Endothelial cell of umbilical vein (primary cell): ENCODE results near the gene BABAM2. TPM values are rescaled to one million over a fixed set of nuclear protein-coding genes. Genes with fewer than 3 reads are reported as not detected.

ENCODE experiments used
- BruUV-seq: library from RNA; stranded (reverse); fragments of 400-500 nt; replicated peaks from 2 replicates; lab custom pipeline; 2021; lab: Mats Ljungman, UMichigan
- CTCF ChIA-PET: fragments of 300-600, 350-600 bp; sonication (Branson Sonifier 250); formaldehyde crosslinking; loops from one replicate; lab custom pipeline; 2021; ENCODE audit warnings: antibody characterized with exemption, inconsistent platforms; lab: Charles Lee
- POLR2A ChIA-PET: fragments of 300-600, 350-600 bp; sonication (Branson Sonifier 250); formaldehyde crosslinking; loops from one replicate; lab custom pipeline; 2021; ENCODE audit warnings: antibody characterized with exemption, inconsistent platforms; lab: Charles Lee
- DNase-seq: peaks from one replicate; pipeline ENCODE4 v3.0.0-alpha.2; 2011; ENCODE audit warnings: low read depth, low spot score
- FAIRE-seq: peaks from 2 replicates; lab custom pipeline; 2011; peaks lifted over from hg19 to GRCh38; lab: Jason Lieb, UNC
- H2AFZ ChIP-seq: 2 replicates; pipeline ENCODE4 v1.6.0; 2012; ENCODE audit warnings: low read depth, low read length, control low read depth, inconsistent platforms
- H3K27ac ChIP-seq: 2 replicates; pipeline ENCODE4 v1.5.1; 2011; ENCODE audit warnings: low read depth, mild to moderate bottlenecking, control low read depth, low read length, moderate library complexity; ENCODE audit not compliant: insufficient read depth
- H3K27me3 ChIP-seq, 2 experiments: 2 replicates each; pipeline versions ENCODE4 v1.6.0 to v1.6.1; 2011; ENCODE audit warnings: low read length in 2 of 2, mixed read lengths in 1 of 2; ENCODE audit not compliant: control insufficient read depth in 2 of 2, insufficient read depth in 2 of 2
- H3K36me3 ChIP-seq, 2 experiments: 2 replicates in 1 of 2; 3 replicates in 1 of 2; pipeline ENCODE4 v1.5.1; 2011; ENCODE audit warnings: low read length in 2 of 2, mild to moderate bottlenecking in 1 of 2, moderate library complexity in 1 of 2; ENCODE audit not compliant: control insufficient read depth in 2 of 2, insufficient read depth in 2 of 2; ENCODE audit errors: extremely low read depth in 1 of 2
- H3K4me1 ChIP-seq: 3 replicates; pipeline ENCODE4 v1.5.1; 2011; ENCODE audit warnings: mild to moderate bottlenecking, low read length; ENCODE audit not compliant: control insufficient read depth, insufficient read depth; ENCODE audit errors: extremely low read depth
- H3K4me2 ChIP-seq: 2 replicates; pipeline ENCODE4 v1.6.1; 2011; ENCODE audit warnings: low read length, control low read depth, mixed read lengths; ENCODE audit not compliant: insufficient read depth
- H3K4me3 ChIP-seq, 3 experiments: fragments of 200-600 bp in 1 of 3; sonication (generic), shearing (Covaris generic) in 1 of 3; replicated peaks in 1 of 3; 2 replicates each; pipeline ENCODE4 v1.5.1; 2011 to 2016; ENCODE audit warnings: control low read depth in 3 of 3, low read length in 3 of 3, mild to moderate bottlenecking in 2 of 3, inconsistent platforms in 1 of 3, low read depth in 1 of 3, moderate library complexity in 1 of 3; ENCODE audit not compliant: insufficient read depth in 1 of 3
- H3K79me2 ChIP-seq: 2 replicates; pipeline ENCODE4 v1.6.0; 2012; ENCODE audit warnings: low read length, inconsistent platforms; ENCODE audit not compliant: control insufficient read depth, insufficient read depth
- H3K9ac ChIP-seq: replicated peaks from 2 replicates; pipeline ENCODE3; 2011; ENCODE audit warnings: low read length, control low read depth; ENCODE audit not compliant: insufficient read depth; ENCODE audit errors: extremely low read depth
- H3K9me1 ChIP-seq: replicated peaks from 3 replicates; pipeline ENCODE4 v1.6.0; 2011; ENCODE audit warnings: mild to moderate bottlenecking, low read length; ENCODE audit not compliant: control insufficient read depth, insufficient read depth; ENCODE audit errors: extremely low read depth
- H3K9me3 ChIP-seq: replicated peaks from 2 replicates; pipeline ENCODE4 v1.5.1; 2012; ENCODE audit warnings: low read length, inconsistent platforms; ENCODE audit not compliant: control insufficient read depth, insufficient read depth
- H4K20me1 ChIP-seq: replicated peaks from 2 replicates; pipeline ENCODE3; 2011; ENCODE audit warnings: mild to moderate bottlenecking, low read length; ENCODE audit not compliant: control insufficient read depth, insufficient read depth; ENCODE audit errors: extremely low read depth
- CTCF ChIP-seq, 2 donors: IDR thresholded peaks; 1 replicate in 1 of 2; 2 replicates in 1 of 2; pipeline ENCODE4 v1.5.1; 2011; ENCODE audit warnings: low read length in 2 of 2, mild to moderate bottlenecking in 2 of 2, moderate library complexity in 2 of 2, control low read depth in 1 of 2, inconsistent platforms in 1 of 2, low read depth in 1 of 2; ENCODE audit not compliant: insufficient read depth in 1 of 2; ENCODE audit errors: extremely low read depth in 1 of 2
- EZH2 ChIP-seq: IDR thresholded peaks from 2 replicates; pipeline ENCODE4 v1.6.1; 2012; ENCODE audit warnings: borderline replicate concordance, low read depth, mild to moderate bottlenecking, moderate library complexity, low read length, inconsistent platforms; ENCODE audit not compliant: severe bottlenecking
- FOS ChIP-seq: IDR thresholded peaks from 2 replicates; pipeline ENCODE4 v1.6.1; 2011; ENCODE audit warnings: mild to moderate bottlenecking, low read length, moderate library complexity, borderline replicate concordance; ENCODE audit not compliant: insufficient read depth
- GATA2 ChIP-seq: IDR thresholded peaks from 2 replicates; pipeline ENCODE4 v1.7.0; 2011; ENCODE audit warnings: low read depth, mild to moderate bottlenecking, moderate library complexity, mixed read lengths, low read length; ENCODE audit not compliant: insufficient read length, insufficient read depth
- JUN ChIP-seq: IDR thresholded peaks from 2 replicates; pipeline ENCODE4 v1.6.1; 2011; ENCODE audit warnings: borderline replicate concordance, low read depth; ENCODE audit not compliant: insufficient read length, insufficient read depth
- MAX ChIP-seq: IDR thresholded peaks from 2 replicates; pipeline ENCODE4 v1.6.1; 2011; ENCODE audit not compliant: insufficient read depth, insufficient read length
- MYC ChIP-seq: IDR thresholded peaks from one replicate; pipeline ENCODE4 v1.6.1; 2011; ENCODE audit warnings: mild to moderate bottlenecking, low read depth, low read length
- POLR2A ChIP-seq: IDR thresholded peaks from 2 replicates; pipeline ENCODE4 v1.6.1; 2012; ENCODE audit warnings: low read depth, mild to moderate bottlenecking, control low read depth, low read length
- POLR2AphosphoS5 ChIP-seq: IDR thresholded peaks from 2 replicates; pipeline ENCODE4 v1.6.1; 2012; ENCODE audit warnings: low read depth, mild to moderate bottlenecking, control low read depth, low read length, moderate library complexity; ENCODE audit not compliant: insufficient read depth
- dilution Hi-C: fragments of 300-500 bp; cut with MboI; formaldehyde crosslinking; loops from one replicate; pipeline ENCODE4 v1.15.0; 2019; ENCODE audit warnings: low sequenced_read_pairs; ENCODE audit not compliant: extremely low pct_ligation_motif_present
- intact Hi-C: fragments of 100-400 bp; cut with micrococcal nuclease; formaldehyde crosslinking; loops from one replicate; pipeline ENCODE4 v1.10.0; 2022
- polyA plus RNA-seq, 4 experiments: library from polyadenylated mRNA; depleted of rRNA in 3 of 4; stranded (reverse) in 3 of 4; unstranded in 1 of 4; fragments of >200 nt; gene quantifications; 2 replicates each; pipeline versions ENCODE4 v1.2.1 to v1.2.3, GENCODE V29; 2011 to 2012; ENCODE audit warnings: missing spikeins in 1 of 4
- total RNA-seq: library from RNA; stranded (reverse); gene quantifications from 2 replicates; pipeline ENCODE4 v1.2.3, GENCODE V29; 2021

BABAM2 gene
- total and polyA plus RNA-seq, 2 donors (not counting 3 experiments of a cell fraction or from before 2014, with no cell fraction given), result 19.9 to 27.6 TPM

GRCh38 chr2:27891673-27892105, 1.2 kb downstream of the BABAM2 start:
- Histone ChIP-seq H3K4me3 (no peak overlapping the region), H3K4me1 (peaks cover 6% of the 10 kb centered on the region), H3K9me1 (no peaks in the 10 kb centered on the region), H3K27me3 (no peaks in the 10 kb centered on the region), H4K20me1 (no peaks in the 10 kb centered on the region), H3K36me3 (peaks cover 0 to 6% of the 10 kb centered on the region in 2 experiments), H3K79me2 (no peaks in the 10 kb centered on the region), H3K4me2 (peak overlapping the region; percentile 68), H3K27ac (peak overlapping the region; percentile 88), H3K9me3 (no peaks in the 10 kb centered on the region), H3K9ac (no peak overlapping the region), H2AFZ (no peak overlapping the region)
- no TSS peak for BruUV-seq
- dilution Hi-C loops, result no loop called here
- DNase-seq, result no peak
- ChIA-PET CTCF (interaction anchor here (1.0 to 1.8 kb wide), 2 partner anchors 59 to 82 kb away, joined by 3 to 4 read pairs; no protein-coding TSS in a partner anchor), POLR2A (interaction anchor here (1.0 kb wide), 1 partner anchor 63 kb away, joined by 4 read pairs; no protein-coding TSS in a partner anchor)
- no peak for FAIRE-seq
- intact Hi-C loops, result loop anchor here (2.0 to 10.0 kb wide), 2 partner anchors 163 to 383 kb away; no protein-coding TSS in a partner anchor
- TF ChIP-seq EZH2, result no peak

- Histone ChIP-seq H3K4me2 (no peak overlapping the region), H3K4me1 (peaks cover 6% of the 10 kb centered on the region), H3K27me3 (no peaks in the 10 kb centered on the region), H3K36me3 (peaks cover 0 to 6% of the 10 kb centered on the region in 2 experiments), H3K9me3 (no peaks in the 10 kb centered on the region), H3K79me2 (no peaks in the 10 kb centered on the region), H3K27ac (no peak overlapping the region), H3K4me3 (no peak overlapping the region), H3K9ac (no peak overlapping the region), H2AFZ (no peak overlapping the region), H4K20me1 (no peaks in the 10 kb centered on the region), H3K9me1 (no peaks in the 10 kb centered on the region)
- BruUV-seq, result no TSS peak
- no peak for DNase-seq
- intact Hi-C loops (loop anchor here (10.0 kb wide), 1 partner anchor 162 kb away; no protein-coding TSS in a partner anchor), dilution Hi-C loops (no loop called here)
- TF ChIP-seq FOS (no peak), MAX (no peak), GATA2 (no peak), JUN (no peak), EZH2 (no peak), CTCF (IDR thresholded peaks at IDR 0.05; ENCODE audit: extremely low read depth in 1 of 2, insufficient read depth in 1 of 2, low read depth in 1 of 2, low read length in 2 of 2) (no peak), POLR2AphosphoS5 (no peak), MYC (no peak), POLR2A (no peak)
- FAIRE-seq, result no peak
- ChIA-PET POLR2A (no interaction called here), CTCF (interaction anchor here (0.7 kb wide), 1 partner anchor 779 kb away, joined by 3 read pairs; no protein-coding TSS in a partner anchor)
Measured at GRCh38 chr2:27893006-27893405, 2.5 kb downstream of the BABAM2 start.
